Hepatocyte (in vitro differentiated cells): ENCODE results near the gene FHL1. TPM values are rescaled to one million over a fixed set of nuclear protein-coding genes. Genes with fewer than 3 reads are reported as not detected.

Experiments used
- DNase-seq: peaks from one replicate; pipeline ENCODE4 v3.0.0-alpha.2; 2016; ENCODE audit warnings: low spot score
- H2AFZ ChIP-seq: fragments of 200-600 bp; sonication (generic); 2 replicates; pipeline ENCODE4 v1.6.0; 2016; ENCODE audit warnings: antibody characterized with exemption, mild to moderate bottlenecking
- H3K27ac ChIP-seq: fragments of 200-600 bp; sonication (generic); 2 replicates; pipeline ENCODE4 v1.5.1; 2016; ENCODE audit warnings: mild to moderate bottlenecking
- H3K27me3 ChIP-seq: fragments of 200-600 bp; sonication (generic); 2 replicates; pipeline ENCODE4 v1.6.1; 2016
- H3K36me3 ChIP-seq: fragments of 200-600 bp; sonication (generic); replicated peaks from 2 replicates; pipeline ENCODE4 v1.5.1; 2016; ENCODE audit warnings: low read depth; ENCODE audit not compliant: insufficient read depth
- H3K4me1 ChIP-seq: fragments of 200-600 bp; sonication (generic); 2 replicates; pipeline ENCODE4 v1.5.1; 2016; ENCODE audit warnings: mild to moderate bottlenecking, moderate library complexity; ENCODE audit not compliant: insufficient read depth
- H3K4me2 ChIP-seq: fragments of 200-600 bp; sonication (generic); 2 replicates; pipeline ENCODE4 v1.6.0; 2016
- H3K4me3 ChIP-seq: fragments of 200-600 bp; sonication (generic); 2 replicates; pipeline ENCODE4 v1.5.1; 2016; ENCODE audit warnings: mild to moderate bottlenecking
- H3K79me2 ChIP-seq: fragments of 200-600 bp; sonication (generic); 2 replicates; pipeline ENCODE4 v1.6.0; 2017; ENCODE audit warnings: mild to moderate bottlenecking
- H3K9me2 ChIP-seq: fragments of 200-600 bp; sonication (generic); replicated peaks from 2 replicates; pipeline ENCODE4 v1.6.0; 2017; ENCODE audit warnings: mild to moderate bottlenecking; ENCODE audit not compliant: insufficient read depth
- H3K9me3 ChIP-seq: fragments of 200-600 bp; sonication (generic); 2 replicates; pipeline ENCODE4 v1.5.1; 2016; ENCODE audit warnings: low read depth, mild to moderate bottlenecking
- H4K20me1 ChIP-seq: fragments of 200-600 bp; sonication (generic); 2 replicates; pipeline ENCODE4 v1.6.0; 2016; ENCODE audit warnings: mild to moderate bottlenecking; ENCODE audit not compliant: insufficient read depth, poor library complexity, severe bottlenecking
- EZH2 ChIP-seq: fragments of 200-600 bp; sonication (generic); IDR thresholded peaks from 2 replicates; pipeline ENCODE4 v1.6.1; 2016; ENCODE audit warnings: antibody characterized with exemption, mild to moderate bottlenecking, borderline replicate concordance
- EZH2phosphoT487 ChIP-seq: fragments of 200-600 bp; sonication (generic); IDR thresholded peaks from one replicate; pipeline ENCODE4 v1.6.1; 2018; ENCODE audit warnings: antibody characterized with exemption, mild to moderate bottlenecking, low read depth, moderate library complexity; ENCODE audit not compliant: unreplicated experiment, severe bottlenecking
- WGBS: methylation state at CpG from one replicate; pipeline ENCODE4 v1.1.6; 2016; ENCODE audit warnings: low lambda C conversion rate; ENCODE audit errors: missing lambda C conversion rate; 5-methylcytosine and 5-hydroxymethylcytosine counted together
- polyA plus RNA-seq: library from polyadenylated mRNA; unstranded; fragments of >200 nt; fragmentation: Nextera tagmentation; extraction: Ambion mirVana; gene quantifications from 2 replicates; pipeline ENCODE4 v1.2.1, GENCODE V29; 2016
- total RNA-seq: library from RNA; depleted of rRNA; stranded (reverse); fragments of >200 nt; gene quantifications from 2 replicates; pipeline ENCODE4 v1.2.3, GENCODE V29; 2014
- TF ChIP-seq, protein P1 (sequence below): fragments of 200-600 bp; sonication (generic); IDR thresholded peaks from 2 replicates; pipeline ENCODE4 v1.5.1; 2016; ENCODE audit warnings: antibody characterized with exemption, mild to moderate bottlenecking; ENCODE audit not compliant: poor library complexity

Gene FHL1
- total and polyA plus RNA-seq, 2 experiments from 2014 or later = 31.5 to 40.0 TPM

- H3K4me1 ChIP-seq = no peaks in the 10 kb centered on the region
- no peaks in the 10 kb centered on the region for H3K9me2 ChIP-seq
- no peaks in the 10 kb centered on the region for H3K27me3 ChIP-seq
- no peaks in the 10 kb centered on the region for H4K20me1 ChIP-seq
- peak; percentile 34 for DNase-seq
- no peaks in the 10 kb centered on the region for H3K36me3 ChIP-seq
- no peak overlapping the region for H3K4me3 ChIP-seq
- no peak overlapping the region for H3K27ac ChIP-seq
- H2AFZ ChIP-seq = no peak overlapping the region
- WGBS = 75% methylated on average over 27 of the region's 28 CpGs
- no peaks in the 10 kb centered on the region for H3K9me3 ChIP-seq
- no peak overlapping the region for H3K4me2 ChIP-seq
- TF ChIP-seq EZH2 = no peak
- TF ChIP-seq, protein P1, sequence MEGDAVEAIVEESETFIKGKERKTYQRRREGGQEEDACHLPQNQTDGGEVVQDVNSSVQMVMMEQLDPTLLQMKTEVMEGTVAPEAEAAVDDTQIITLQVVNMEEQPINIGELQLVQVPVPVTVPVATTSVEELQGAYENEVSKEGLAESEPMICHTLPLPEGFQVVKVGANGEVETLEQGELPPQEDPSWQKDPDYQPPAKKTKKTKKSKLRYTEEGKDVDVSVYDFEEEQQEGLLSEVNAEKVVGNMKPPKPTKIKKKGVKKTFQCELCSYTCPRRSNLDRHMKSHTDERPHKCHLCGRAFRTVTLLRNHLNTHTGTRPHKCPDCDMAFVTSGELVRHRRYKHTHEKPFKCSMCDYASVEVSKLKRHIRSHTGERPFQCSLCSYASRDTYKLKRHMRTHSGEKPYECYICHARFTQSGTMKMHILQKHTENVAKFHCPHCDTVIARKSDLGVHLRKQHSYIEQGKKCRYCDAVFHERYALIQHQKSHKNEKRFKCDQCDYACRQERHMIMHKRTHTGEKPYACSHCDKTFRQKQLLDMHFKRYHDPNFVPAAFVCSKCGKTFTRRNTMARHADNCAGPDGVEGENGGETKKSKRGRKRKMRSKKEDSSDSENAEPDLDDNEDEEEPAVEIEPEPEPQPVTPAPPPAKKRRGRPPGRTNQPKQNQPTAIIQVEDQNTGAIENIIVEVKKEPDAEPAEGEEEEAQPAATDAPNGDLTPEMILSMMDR = peak; percentile 38
- H3K79me2 ChIP-seq = no peaks in the 10 kb centered on the region
Observed at GRCh38 chrX:136209016-136209738, 61.8 kb downstream of the FHL1 start.

- Histone ChIP-seq H3K36me3 (no peaks in the 10 kb centered on the region), H2AFZ (no peak overlapping the region), H4K20me1 (no peaks in the 10 kb centered on the region), H3K9me3 (no peaks in the 10 kb centered on the region), H3K4me3 (no peak overlapping the region), H3K79me2 (no peaks in the 10 kb centered on the region), H3K9me2 (no peaks in the 10 kb centered on the region), H3K27ac (no peak overlapping the region), H3K4me2 (no peak overlapping the region), H3K4me1 (no peaks in the 10 kb centered on the region), H3K27me3 (no peaks in the 10 kb centered on the region)
- TF ChIP-seq EZH2phosphoT487 = no peak
- TF ChIP-seq, protein P1 = no peak
- TF ChIP-seq EZH2 = no peak
- DNase-seq = no peak
- WGBS = 79% methylated on average over 9 of the region's 9 CpGs
Observed at GRCh38 chrX:136209751-136210150, 62.4 kb downstream of the FHL1 start.

DNA sequence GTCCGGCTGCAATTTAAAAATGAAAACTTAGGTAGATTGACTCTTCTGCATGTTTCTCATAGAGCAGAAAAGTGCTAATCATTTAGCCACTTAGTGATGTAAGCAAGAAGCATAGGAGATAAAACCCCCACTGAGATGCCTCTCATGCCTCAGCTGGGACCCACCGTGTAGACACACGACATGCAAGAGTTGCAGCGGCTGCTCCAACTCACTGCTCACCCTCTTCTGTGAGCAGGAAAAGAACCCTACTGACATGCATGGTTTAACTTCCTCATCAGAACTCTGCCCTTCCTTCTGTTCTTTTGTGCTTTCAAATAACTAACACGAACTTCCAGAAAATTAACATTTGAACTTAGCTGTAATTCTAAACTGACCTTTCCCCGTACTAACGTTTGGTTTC lies 62.9 kb downstream of the FHL1 start:
- Histone ChIP-seq H3K9me3 (no peaks in the 10 kb centered on the region), H3K9me2 (no peaks in the 10 kb centered on the region), H3K79me2 (no peaks in the 10 kb centered on the region), H3K4me3 (no peak overlapping the region), H2AFZ (no peak overlapping the region), H3K27me3 (no peaks in the 10 kb centered on the region), H3K4me2 (no peak overlapping the region), H4K20me1 (no peaks in the 10 kb centered on the region), H3K4me1 (no peaks in the 10 kb centered on the region), H3K27ac (no peak overlapping the region), H3K36me3 (no peaks in the 10 kb centered on the region)
- TF ChIP-seq, protein P1 = no peak
- TF ChIP-seq EZH2phosphoT487 = no peak
- TF ChIP-seq EZH2 = no peak
- WGBS = 82% methylated on average over 7 of the region's 7 CpGs
- no peak for DNase-seq
